ENCODE results near the gene UGT1A7. TPM values are rescaled to one million over a fixed set of nuclear protein-coding genes. Genes with fewer than 3 reads are reported as not detected.
"Not testable (repeated sequence)": the region's sequence is repeated elsewhere in the genome, so short reads cannot be mapped to it uniquely, and the experiment has no call there.

Gene UGT1A7
- total RNA-seq, 2 experiments from 2014 or later: not detected

DNA sequence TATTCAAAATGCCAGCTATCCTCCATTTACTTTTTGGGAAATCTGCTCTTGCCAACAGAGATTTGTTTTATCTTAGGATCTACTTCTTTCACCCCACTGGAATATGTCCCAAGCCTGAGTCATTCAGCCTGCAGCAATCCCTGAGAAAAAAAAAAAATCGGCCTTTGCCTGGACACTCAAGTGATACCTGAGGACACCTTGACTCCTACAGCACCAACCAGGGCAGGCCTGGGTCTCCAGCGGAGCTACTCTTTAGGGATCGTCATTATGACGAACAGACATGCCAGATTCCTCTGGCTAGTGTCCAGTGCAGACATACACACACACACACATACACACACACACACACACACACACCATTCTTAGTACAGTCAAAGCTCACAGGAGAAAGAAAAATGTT lies 8.7 kb downstream of the UGT1A7 start:
- Mint-ChIP-seq H3K27me3 (peaks cover 16% of the 10 kb centered on the region), H3K4me3 (no peak overlapping the region), H3K4me1 (no peaks in the 10 kb centered on the region), H3K9me3 (no peaks in the 10 kb centered on the region), H3K36me3 (ENCODE audit: low read depth) (no peaks in the 10 kb centered on the region), H3K27ac (no peak overlapping the region)
- CTCF ChIA-PET: no interaction called here
- no peak for DNase-seq
- POLR2A ChIA-PET: no interaction called here

DNA sequence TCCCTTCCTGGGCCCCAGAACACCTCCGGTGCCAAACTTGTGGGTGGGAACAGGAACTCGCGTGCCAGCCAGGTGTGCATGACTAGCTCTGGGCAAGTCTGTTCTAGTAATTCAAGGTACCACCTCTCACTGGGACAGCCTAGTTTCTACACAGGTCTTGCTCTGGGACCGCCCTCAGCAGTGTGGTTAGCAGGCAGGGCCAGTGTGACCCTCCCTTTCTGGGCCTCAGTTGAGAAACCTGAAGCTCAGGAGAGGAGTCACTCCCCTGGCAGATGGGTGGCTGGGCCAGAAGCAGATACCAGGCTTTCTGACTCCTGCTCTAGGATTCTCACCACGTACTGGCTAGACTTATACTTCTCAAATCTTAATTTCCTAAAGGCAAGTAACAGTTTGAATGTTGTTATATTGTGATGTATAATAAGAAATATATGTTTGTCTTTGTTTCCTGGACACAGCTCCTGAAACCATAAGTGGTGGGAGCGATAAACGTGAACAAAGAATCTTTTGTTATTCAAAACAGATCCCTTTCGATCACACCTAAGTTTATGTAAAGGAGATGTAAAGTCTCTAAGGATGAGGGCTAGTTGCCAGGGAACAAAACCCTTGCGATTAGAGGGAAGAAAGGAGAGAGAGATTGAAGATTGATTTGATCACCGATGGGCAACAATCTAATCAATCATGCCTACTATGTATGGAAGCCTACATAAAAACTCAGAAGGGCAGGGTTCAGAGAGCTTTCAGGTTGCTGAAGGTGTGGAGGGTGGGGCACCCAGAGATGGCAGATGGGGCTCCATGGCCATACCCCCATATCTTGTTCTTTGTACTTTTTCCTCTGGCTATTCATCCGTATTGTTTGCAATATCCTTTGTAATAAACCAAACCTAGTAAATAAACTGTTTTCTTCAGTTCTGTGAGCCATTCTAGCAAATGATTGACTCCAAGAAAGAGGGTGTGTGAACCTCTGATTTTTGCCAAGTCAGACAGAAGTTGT lies 10.0 kb downstream of the UGT1A7 start:
- Mint-ChIP-seq H3K9me3 (no peaks in the 10 kb centered on the region), H3K4me3 (no peak overlapping the region), H3K27me3 (peaks cover 17% of the 10 kb centered on the region), H3K27ac (no peak overlapping the region), H3K4me1 (no peaks in the 10 kb centered on the region), H3K36me3 (ENCODE audit: low read depth) (no peaks in the 10 kb centered on the region)
- ChIA-PET CTCF (no interaction called here), POLR2A (no interaction called here)
- DNase-seq: no peak

DNA sequence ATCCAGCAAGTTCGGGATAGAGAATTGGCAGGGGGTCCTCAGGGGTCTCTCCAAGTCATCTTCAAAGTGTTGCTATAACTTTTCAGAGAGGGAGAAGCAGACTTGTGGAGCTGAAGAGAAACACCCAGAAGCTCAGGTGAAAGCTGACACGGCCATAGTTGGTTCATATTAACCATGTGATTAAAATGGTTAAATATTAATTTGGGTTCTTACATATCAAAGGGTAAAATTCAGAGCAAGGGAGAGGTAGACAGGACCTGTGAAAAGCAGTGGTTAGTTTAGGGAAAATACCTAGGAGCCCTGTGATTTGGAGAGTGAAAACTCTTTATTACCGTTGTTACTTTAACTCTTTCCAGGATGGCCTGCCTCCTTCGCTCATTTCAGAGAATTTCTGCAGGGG lies 10.9 kb downstream of the UGT1A7 start, which contains the start of gene UGT1A6:
TSS of gene UGT1A6 (plus strand) at position 243 of the 400 bp plus-strand sequence. CDS start at position 358, 115 bp downstream.
- no peak for DNase-seq
- CTCF ChIA-PET: no interaction called here
- no peaks in the 10 kb centered on the region for H3K9me3 Mint-ChIP-seq
- H3K36me3 Mint-ChIP-seq (ENCODE audit: low read depth): no peaks in the 10 kb centered on the region
- no peak within 1 kb of the TSS for H3K4me3 Mint-ChIP-seq
- H3K27me3 Mint-ChIP-seq: peaks cover 24% of the 10 kb centered on the region
- POLR2A ChIA-PET: no interaction called here
- no peaks in the 10 kb centered on the region for H3K4me1 Mint-ChIP-seq
- no peak within 1 kb of the TSS for H3K27ac Mint-ChIP-seq

DNA sequence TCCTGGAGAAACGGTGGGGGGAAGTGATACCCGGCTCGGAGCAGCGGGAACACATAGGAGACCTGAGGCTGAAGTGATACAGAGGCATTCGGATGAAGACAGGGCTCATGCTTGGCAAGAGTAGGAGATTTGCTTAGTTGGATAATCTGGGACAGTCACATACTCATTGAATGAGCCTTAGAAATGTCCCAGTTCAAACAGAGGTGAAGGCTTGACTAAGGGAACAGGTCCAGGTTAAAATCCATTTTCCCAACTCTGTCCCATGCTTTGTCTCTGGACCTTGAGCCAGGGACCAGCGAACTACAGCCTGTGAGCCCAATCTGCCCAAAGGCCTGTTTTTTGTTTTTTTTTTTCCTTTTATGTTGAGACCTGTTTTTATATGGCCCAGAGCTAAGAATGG lies 12.3 kb downstream of the UGT1A7 start:
- Mint-ChIP-seq H3K27me3 (peaks cover 18% of the 10 kb centered on the region), H3K9me3 (no peaks in the 10 kb centered on the region), H3K36me3 (ENCODE audit: low read depth) (no peaks in the 10 kb centered on the region), H3K27ac (no peak overlapping the region), H3K4me3 (no peak overlapping the region), H3K4me1 (no peaks in the 10 kb centered on the region)
- no peak for DNase-seq
- ChIA-PET CTCF (no interaction called here), POLR2A (no interaction called here)

DNA sequence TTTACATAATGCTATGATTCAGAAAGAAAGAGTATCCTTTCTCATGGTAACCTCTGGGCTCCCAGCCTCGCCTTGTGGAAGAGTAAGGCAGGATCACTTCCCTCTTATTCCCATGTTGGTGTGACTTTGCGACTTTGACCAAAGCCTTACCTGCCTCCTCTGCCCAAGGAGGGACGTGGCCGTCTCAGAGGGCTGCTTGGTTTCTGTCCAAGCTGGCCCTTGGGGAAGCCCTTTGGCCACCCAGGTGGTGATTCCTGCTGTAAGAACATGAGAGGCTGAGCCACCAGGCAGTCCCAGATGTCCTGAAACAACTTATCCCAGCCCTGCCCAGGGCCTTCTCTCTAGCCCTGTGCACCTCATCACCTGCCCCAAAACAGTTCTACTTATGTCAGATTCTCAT lies 17.0 kb downstream of the UGT1A7 start:
- DNase-seq: no peak
- ChIA-PET POLR2A (no interaction called here), CTCF (no interaction called here)
- Mint-ChIP-seq H3K9me3 (no peaks in the 10 kb centered on the region), H3K27me3 (peaks cover 24% of the 10 kb centered on the region), H3K27ac (no peak overlapping the region), H3K4me1 (no peaks in the 10 kb centered on the region), H3K36me3 (ENCODE audit: low read depth) (no peaks in the 10 kb centered on the region), H3K4me3 (no peak overlapping the region)

DNA sequence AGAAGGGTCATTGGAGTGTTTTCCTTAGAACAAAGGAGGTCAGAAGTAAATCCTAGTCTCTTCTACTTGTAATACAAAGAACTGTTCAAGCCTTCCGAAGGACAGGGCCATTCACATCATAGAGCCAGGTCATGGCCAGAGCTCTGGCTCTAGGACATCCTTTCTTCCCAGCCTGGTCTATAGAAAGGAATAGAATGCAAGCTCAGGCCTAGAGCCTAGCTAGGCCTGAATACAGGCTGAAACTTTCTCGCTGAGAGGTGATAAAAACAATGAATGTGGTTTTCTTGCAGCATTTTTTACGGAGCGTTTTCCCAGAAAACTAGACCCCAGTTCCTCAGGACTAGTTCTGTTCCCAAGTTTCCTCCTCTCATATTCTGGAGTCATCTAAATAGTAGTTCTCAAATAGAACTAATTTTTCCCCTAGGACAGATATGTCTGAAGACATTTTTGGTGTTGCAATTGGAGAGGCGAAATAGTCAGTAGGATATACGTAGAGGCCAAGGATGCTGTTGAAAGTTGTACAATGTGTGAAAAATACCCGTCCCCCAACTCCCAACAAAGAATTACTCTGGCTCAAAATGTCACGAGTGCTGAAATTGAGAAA lies 17.8 kb downstream of the UGT1A7 start:
- no peak for DNase-seq
- Mint-ChIP-seq H3K9me3 (no peaks in the 10 kb centered on the region), H3K4me3 (no peak overlapping the region), H3K27me3 (peaks cover 24% of the 10 kb centered on the region), H3K27ac (no peak overlapping the region), H3K4me1 (no peaks in the 10 kb centered on the region), H3K36me3 (ENCODE audit: low read depth) (no peaks in the 10 kb centered on the region)
- CTCF ChIA-PET: no interaction called here
- POLR2A ChIA-PET: no interaction called here

DNA sequence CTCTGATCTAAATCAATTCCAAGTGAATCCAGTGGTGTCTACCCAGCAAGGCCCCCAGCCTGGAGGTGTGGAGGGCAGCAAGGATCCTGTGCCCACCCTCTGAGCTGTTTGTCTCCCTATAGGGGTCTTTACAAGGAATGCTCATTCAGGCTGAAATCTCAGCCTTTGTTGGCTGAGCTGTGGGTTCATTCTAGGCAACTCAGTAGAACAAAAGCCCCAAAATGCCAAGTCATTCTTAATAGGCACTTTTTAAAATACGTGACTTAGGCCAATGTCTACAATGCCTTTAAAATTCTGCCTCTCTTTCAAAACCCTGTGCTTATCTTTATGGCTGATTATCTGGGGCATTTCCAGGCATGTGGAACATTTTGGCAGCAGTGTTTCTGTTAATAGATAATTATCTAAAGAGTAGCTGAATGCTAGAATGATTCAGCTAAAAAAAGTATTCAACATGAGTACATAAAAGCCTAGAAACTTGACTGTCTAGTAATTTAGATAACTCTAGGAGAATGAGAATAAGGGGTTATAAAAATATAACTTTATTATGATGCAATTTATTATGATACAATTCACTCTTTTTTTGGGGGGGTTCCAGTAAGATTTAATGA lies 18.4 kb downstream of the UGT1A7 start:
- ChIA-PET CTCF (no interaction called here), POLR2A (no interaction called here)
- Mint-ChIP-seq H3K36me3 (ENCODE audit: low read depth) (no peaks in the 10 kb centered on the region), H3K27me3 (peaks cover 25% of the 10 kb centered on the region), H3K4me1 (no peaks in the 10 kb centered on the region), H3K27ac (no peak overlapping the region), H3K4me3 (no peak overlapping the region), H3K9me3 (no peaks in the 10 kb centered on the region)
- no peak for DNase-seq

DNA sequence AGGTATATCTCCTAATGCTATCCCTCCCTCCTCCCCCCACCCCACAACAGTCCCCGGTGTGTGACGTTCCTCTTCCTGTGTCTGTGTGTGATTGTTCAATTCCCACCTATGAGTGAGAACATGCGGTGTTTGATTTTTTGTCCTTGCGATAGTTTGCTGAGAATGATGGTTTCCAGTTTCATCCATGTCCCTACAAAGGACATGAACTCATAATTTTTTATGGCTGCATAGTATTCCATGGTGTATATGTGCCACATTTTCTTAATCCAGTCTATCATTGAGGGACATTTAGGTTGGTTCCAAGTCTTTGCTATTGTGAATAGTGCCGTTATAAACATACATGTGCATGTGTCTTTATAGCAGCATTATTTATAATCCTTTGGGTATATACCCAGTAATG lies 19.1 kb downstream of the UGT1A7 start:
- CTCF ChIA-PET; DNase-seq; H3K36me3 Mint-ChIP-seq (ENCODE audit: low read depth); H3K27ac Mint-ChIP-seq; POLR2A ChIA-PET; H3K9me3 Mint-ChIP-seq; H3K4me1 Mint-ChIP-seq; H3K4me3 Mint-ChIP-seq: not testable (repeated sequence)
- H3K27me3 Mint-ChIP-seq: peaks cover 28% of the 10 kb centered on the region

DNA sequence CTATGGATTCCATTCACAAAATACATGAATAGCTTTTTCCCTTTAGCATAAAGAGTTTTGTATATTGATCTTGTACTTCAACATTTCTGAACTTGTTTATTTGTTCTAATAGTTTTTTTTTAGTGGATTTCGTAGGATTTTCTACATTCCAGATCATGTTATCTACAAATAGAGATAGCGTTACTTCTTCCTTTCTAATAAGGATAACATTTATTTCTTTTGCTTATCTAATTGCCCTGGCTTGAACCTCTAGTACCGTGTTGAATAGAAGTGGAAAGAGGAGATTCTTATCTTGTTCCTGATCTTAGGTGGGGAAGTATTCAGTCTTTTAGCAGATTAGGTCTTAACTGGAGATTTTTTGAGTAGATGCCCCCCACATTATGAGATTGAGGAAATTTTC lies 20.5 kb downstream of the UGT1A7 start:
- Mint-ChIP-seq H3K4me1 (no peaks in the 10 kb centered on the region), H3K27me3 (peaks cover 22% of the 10 kb centered on the region), H3K36me3 (ENCODE audit: low read depth) (no peaks in the 10 kb centered on the region), H3K27ac (no peak overlapping the region), H3K9me3 (no peaks in the 10 kb centered on the region), H3K4me3 (no peak overlapping the region)
- no peak for DNase-seq
- CTCF ChIA-PET: no interaction called here
- POLR2A ChIA-PET: no interaction called here

DNA sequence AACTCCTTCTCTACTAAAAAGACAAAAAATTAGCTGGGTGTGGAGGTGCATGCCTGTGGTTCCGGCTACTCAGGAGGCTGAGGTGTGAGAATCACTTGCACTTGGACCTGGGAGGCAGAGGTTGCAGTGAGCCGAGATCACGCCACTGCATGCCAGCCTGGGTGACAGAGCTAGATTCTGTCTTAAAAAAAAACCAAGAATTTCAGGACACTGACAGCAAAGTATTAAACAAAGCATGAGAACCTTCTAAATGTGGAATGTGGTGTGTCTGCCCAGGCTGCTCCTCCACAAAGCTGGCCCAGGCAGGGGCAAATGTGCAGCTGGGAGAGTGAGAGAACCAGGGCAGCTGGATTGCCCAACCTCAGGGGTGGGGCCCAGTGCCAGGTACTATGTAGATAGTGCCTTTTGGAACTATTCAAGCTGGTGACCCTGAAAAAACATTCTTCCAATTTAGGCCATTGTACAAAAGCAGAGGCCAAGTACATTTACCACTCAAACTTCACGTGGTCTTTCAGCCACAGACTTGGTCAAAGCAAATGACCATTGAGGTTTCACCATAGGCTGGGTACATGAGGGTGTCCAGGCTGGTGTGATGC lies 24.3 kb downstream of the UGT1A7 start:
- H3K9me3 Mint-ChIP-seq: no peaks in the 10 kb centered on the region
- peaks cover 29% of the 10 kb centered on the region for H3K27me3 Mint-ChIP-seq
- DNase-seq: no peak
- POLR2A ChIA-PET: no interaction called here
- H3K4me1 Mint-ChIP-seq: no peaks in the 10 kb centered on the region
- no peak overlapping the region for H3K4me3 Mint-ChIP-seq
- CTCF ChIA-PET: no interaction called here
- H3K27ac Mint-ChIP-seq: no peak overlapping the region
- no peaks in the 10 kb centered on the region for H3K36me3 Mint-ChIP-seq (ENCODE audit: low read depth)

DNA sequence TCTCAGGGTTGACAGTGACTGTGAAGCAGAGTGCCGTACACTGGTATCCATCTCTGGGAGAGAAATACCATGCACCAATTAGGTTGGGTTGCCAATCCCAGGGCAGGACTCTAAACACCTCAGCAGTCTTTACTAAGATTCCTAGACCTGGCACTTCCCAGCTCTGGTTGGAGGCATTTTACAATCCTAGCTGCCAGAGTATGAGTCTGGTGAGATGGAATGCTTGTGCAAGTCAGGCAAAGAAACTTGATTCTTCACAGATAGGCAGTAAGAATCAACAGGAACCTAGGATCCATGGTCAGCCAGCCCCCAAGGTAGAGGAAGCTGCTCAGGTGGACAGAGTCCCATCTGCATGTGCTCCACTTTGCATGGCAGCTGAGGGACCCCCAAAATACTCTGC lies 25.0 kb downstream of the UGT1A7 start:
- no peaks in the 10 kb centered on the region for H3K36me3 Mint-ChIP-seq (ENCODE audit: low read depth)
- DNase-seq: no peak
- H3K27ac Mint-ChIP-seq: no peak overlapping the region
- no peaks in the 10 kb centered on the region for H3K9me3 Mint-ChIP-seq
- peaks cover 31% of the 10 kb centered on the region for H3K27me3 Mint-ChIP-seq
- no peaks in the 10 kb centered on the region for H3K4me1 Mint-ChIP-seq
- CTCF ChIA-PET: interaction anchor here (0.7 to 1.3 kb wide), 3 partner anchors 10 to 1822 kb away, joined by 3 to 5 read pairs (median 3); partner anchors contain the start of gene UGT1A4
- POLR2A ChIA-PET: no interaction called here
- no peak overlapping the region for H3K4me3 Mint-ChIP-seq

DNA sequence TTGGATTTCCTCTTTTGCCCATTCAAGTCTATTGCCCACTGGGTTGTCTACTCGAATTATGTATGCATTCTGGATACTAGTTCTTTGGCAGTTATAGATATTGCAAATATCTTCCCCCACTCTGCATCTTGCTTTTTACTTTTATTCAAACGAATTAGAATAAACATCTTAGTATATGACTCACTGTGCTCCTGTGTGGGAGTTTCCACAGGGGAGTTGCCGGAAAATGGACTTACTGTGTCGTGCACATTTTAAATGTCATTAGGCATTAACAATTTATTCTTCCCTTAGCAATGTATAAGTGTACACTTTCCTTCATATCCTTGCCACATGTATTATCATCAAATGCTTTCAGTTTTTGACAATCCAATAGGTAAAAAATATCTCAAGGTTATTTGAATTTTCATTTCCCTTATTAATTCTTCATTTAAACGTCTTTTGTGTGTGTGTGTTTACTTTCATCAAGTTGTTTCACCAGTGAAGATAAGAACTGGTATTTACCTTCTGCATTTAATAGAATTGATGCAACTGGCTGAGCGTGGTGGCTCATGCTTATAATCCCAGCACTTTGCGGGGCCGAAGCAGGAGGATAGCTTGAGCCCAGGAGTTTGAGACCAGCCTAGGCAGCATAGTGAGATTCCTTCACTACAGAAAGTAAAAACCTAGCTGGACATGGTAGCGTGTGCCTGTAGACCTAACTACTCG lies 26.4 kb downstream of the UGT1A7 start:
- DNase-seq: no peak
- Mint-ChIP-seq H3K4me3 (no peak overlapping the region), H3K9me3 (no peaks in the 10 kb centered on the region), H3K4me1 (no peaks in the 10 kb centered on the region), H3K27me3 (peaks cover 29% of the 10 kb centered on the region), H3K27ac (no peak overlapping the region), H3K36me3 (ENCODE audit: low read depth) (no peaks in the 10 kb centered on the region)
- ChIA-PET CTCF (interaction anchor here (1.3 kb wide), 1 partner anchor 8 kb away, joined by 5 read pairs; no protein-coding TSS in a partner anchor), POLR2A (interaction anchor here (0.6 kb wide), 1 partner anchor 727 kb away, joined by 3 read pairs; no protein-coding TSS in a partner anchor)

DNA sequence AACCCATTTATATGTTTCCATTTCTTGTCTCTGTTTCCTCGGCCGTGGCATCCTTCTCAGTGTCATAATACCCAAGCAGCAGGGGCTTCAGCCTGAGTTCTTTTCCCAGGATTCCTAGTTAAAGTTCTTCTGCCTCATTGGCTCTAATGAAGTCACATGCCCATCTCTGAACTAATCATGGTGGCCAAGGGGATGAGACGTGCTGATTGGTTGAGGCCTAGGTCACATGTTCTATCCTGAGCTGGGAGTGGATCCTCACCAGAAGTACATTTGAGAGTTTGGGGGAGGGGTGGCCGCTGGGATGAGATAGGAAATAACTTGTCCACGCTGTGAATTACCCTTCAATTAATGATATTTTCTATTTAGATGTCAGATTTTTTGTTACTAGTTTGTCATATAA lies 27.2 kb downstream of the UGT1A7 start:
- CTCF ChIA-PET: no interaction called here
- H3K36me3 Mint-ChIP-seq (ENCODE audit: low read depth): no peaks in the 10 kb centered on the region
- POLR2A ChIA-PET: no interaction called here
- H3K4me3 Mint-ChIP-seq: no peak overlapping the region
- DNase-seq: no peak
- H3K27ac Mint-ChIP-seq: no peak overlapping the region
- H3K4me1 Mint-ChIP-seq: peaks cover 2% of the 10 kb centered on the region
- peaks cover 35% of the 10 kb centered on the region for H3K27me3 Mint-ChIP-seq
- H3K9me3 Mint-ChIP-seq: no peaks in the 10 kb centered on the region
